Neutrophil (primary cell): Measurements from ENCODE around the gene ARL8B.

Experiments
- H3K27ac ChIP-seq: fragments of 200-600 bp; sonication (generic); 2 replicates; pipeline ENCODE4 v1.5.1; 2016; ENCODE audit warnings: mild to moderate bottlenecking, moderate library complexity
- H3K27me3 ChIP-seq: fragments of 200-600 bp; sonication (generic); 2 replicates; pipeline ENCODE4 v1.6.0; 2016; ENCODE audit warnings: mild to moderate bottlenecking
- H3K36me3 ChIP-seq: fragments of 200-600 bp; sonication (generic); 2 replicates; pipeline ENCODE4 v1.5.1; 2017
- H3K4me1 ChIP-seq, 2 experiments: fragments of 200-600 bp in 1 of 2; sonication (generic) in 1 of 2; 1 replicate in 1 of 2; 2 replicates in 1 of 2; pipeline versions ENCODE4 v1.5.1 to v1.6.1; 2013 to 2016; ENCODE audit warnings: low read depth in 1 of 2, low read length in 1 of 2, mild to moderate bottlenecking in 1 of 2, moderate library complexity in 1 of 2; ENCODE audit not compliant: control insufficient read depth in 1 of 2, insufficient read depth in 1 of 2
- H3K4me3 ChIP-seq, 2 experiments: fragments of 200-600 bp in 1 of 2; sonication (generic) in 1 of 2; 1 replicate in 1 of 2; 2 replicates in 1 of 2; pipeline ENCODE4 v1.5.1; 2013 to 2016; ENCODE audit warnings: low read depth in 1 of 2, low read length in 1 of 2, mild to moderate bottlenecking in 1 of 2, moderate library complexity in 1 of 2
- H3K9me3 ChIP-seq: fragments of 200-600 bp; sonication (generic); 2 replicates; pipeline ENCODE4 v1.5.1; 2016
- TF ChIP-seq, protein P1 (sequence below): fragments of 200-600 bp; sonication (generic); IDR thresholded peaks from 2 replicates; pipeline ENCODE4 v1.5.1; 2016; ENCODE audit warnings: antibody characterized with exemption

ARL8B gene

DNA sequence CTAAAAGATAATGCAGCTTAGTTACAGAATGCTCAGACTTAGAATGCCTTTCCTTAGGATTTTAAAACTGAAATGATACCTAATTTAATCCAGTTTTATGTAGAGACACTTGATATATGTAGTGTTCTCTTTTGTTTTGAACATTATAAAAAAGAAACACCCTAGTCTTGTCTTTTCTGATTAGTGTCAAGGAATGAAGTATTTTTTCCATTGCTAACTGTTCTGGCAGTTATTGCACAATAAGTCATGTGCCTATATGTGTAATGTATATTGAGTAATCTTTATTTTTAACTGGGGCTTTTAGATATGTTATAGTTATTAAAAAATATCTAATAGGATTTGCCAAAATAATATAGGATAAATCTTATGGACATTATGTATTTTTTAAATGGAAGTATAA is 4.5 kb downstream of the ARL8B start:
- Histone ChIP-seq H3K36me3 (no peaks in the 10 kb centered on the region), H3K9me3 (no peaks in the 10 kb centered on the region), H3K27ac (peak overlapping the region; percentile 67), H3K4me1 (peaks cover 41 to 53% of the 10 kb centered on the region in 2 experiments), H3K4me3 (no peak overlapping the region), H3K27me3 (no peaks in the 10 kb centered on the region)
- TF ChIP-seq, protein P1, sequence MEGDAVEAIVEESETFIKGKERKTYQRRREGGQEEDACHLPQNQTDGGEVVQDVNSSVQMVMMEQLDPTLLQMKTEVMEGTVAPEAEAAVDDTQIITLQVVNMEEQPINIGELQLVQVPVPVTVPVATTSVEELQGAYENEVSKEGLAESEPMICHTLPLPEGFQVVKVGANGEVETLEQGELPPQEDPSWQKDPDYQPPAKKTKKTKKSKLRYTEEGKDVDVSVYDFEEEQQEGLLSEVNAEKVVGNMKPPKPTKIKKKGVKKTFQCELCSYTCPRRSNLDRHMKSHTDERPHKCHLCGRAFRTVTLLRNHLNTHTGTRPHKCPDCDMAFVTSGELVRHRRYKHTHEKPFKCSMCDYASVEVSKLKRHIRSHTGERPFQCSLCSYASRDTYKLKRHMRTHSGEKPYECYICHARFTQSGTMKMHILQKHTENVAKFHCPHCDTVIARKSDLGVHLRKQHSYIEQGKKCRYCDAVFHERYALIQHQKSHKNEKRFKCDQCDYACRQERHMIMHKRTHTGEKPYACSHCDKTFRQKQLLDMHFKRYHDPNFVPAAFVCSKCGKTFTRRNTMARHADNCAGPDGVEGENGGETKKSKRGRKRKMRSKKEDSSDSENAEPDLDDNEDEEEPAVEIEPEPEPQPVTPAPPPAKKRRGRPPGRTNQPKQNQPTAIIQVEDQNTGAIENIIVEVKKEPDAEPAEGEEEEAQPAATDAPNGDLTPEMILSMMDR, result no peak

DNA sequence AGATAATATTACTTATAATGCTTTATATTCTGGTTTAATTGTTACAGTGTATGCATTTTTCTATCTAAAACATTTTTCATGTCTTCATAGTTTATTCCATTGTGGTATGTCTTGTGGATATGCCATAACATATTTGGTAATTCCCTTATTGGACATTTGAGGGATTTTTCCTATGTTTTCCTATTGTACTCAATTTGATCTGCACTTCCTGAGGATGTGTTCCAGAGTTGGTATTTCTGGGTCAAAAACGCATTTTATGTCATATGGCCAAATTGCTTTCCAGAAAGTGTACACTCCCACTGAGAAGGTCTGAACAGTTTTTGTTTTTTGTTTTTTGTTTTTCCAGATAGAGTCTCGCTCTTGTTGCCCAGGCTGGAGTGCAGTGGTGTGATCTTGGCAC is 6.8 kb downstream of the ARL8B start:
- Histone ChIP-seq H3K4me3 (no peak overlapping the region), H3K27ac (peak overlapping the region; percentile 30), H3K9me3 (no peaks in the 10 kb centered on the region), H3K27me3 (no peaks in the 10 kb centered on the region), H3K36me3 (no peaks in the 10 kb centered on the region), H3K4me1 (peaks cover 30 to 33% of the 10 kb centered on the region in 2 experiments)
- TF ChIP-seq, protein P1, result no peak

DNA sequence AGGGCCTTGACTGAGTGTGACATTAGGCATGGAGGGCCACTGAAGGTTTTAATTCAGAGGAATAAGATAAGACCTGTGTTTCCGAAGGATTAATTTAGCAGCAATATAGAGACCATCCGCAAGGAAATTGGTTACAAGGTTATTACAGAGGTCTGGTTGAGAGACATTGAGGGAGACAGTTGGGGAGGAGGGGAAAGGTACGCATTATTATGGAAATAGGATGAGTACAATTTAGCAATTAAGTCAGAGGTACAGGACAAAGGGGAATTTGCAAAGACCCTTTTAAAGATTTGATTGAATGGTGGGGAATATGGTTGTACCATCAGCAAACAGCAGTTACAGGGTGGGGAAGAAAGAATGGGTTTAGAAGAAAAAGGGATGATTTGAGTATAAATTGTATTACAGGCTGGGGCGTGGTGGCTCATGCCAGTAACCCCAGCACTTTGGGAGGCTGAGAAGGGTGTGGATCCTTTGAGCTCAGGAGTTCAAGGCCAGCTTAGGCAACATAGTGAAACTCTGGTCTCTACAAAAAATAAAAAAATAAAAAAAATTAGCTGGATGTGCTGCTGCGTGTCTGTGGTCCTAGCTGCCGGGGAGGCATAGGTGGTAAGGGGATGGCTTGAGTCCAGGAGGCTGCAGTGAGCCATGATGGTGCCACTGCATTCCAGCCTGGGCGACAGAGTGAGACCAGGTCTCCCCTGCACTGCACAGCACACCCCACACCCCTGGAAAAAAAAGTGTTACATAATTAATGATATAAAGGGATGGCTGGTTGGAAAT is 11.3 kb downstream of the ARL8B start:
- TF ChIP-seq, protein P1, result no peak
- Histone ChIP-seq H3K4me1 (peaks cover 16 to 18% of the 10 kb centered on the region in 2 experiments), H3K4me3 (no peak overlapping the region), H3K36me3 (no peaks in the 10 kb centered on the region), H3K27me3 (no peaks in the 10 kb centered on the region), H3K27ac (peak overlapping the region; percentile 3), H3K9me3 (no peaks in the 10 kb centered on the region)

DNA sequence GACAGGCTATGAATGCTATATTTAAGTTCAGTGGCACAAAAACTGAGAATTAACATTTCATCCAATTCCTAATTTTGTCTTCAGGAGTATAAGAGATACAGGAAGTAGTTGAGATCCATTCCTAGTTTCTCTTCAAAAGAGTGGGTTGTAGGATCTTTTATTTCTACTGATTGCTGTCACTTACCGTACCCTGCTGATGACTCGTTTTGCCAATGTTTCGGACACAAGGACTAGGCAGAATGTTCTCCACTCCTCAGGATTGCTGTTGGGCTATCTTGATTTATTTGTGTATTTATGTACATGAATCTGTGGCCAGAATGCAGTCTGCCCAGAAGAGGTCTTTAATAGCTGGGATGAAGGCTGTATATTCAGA is 11.9 kb downstream of the ARL8B start:
- Histone ChIP-seq H3K36me3 (no peaks in the 10 kb centered on the region), H3K27ac (peak overlapping the region; percentile 3), H3K4me3 (no peak overlapping the region), H3K27me3 (no peaks in the 10 kb centered on the region), H3K9me3 (no peaks in the 10 kb centered on the region), H3K4me1 (peaks cover 22 to 23% of the 10 kb centered on the region in 2 experiments)
- TF ChIP-seq, protein P1, result no peak

DNA sequence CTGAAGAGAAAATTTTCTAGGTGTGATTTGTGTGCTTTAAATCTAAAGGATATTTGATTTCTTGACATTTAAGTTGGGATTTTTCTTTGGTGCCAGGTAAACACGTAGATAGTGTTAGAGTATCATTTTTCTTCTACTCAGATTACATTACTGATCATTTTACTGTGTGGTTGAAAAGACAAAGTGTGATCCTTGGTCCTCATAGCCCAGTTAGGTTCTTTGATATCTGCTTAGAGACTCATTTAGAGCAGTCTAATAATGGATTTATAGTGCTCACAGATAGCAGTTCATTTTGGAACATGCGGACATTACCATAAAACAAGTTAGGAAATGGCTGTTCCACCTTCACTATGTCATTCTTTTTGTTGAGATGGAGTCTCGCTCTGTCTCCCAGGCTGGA is 12.4 kb downstream of the ARL8B start:
- Histone ChIP-seq H3K27me3 (no peaks in the 10 kb centered on the region), H3K27ac (peak overlapping the region; percentile 3), H3K4me3 (no peak overlapping the region), H3K36me3 (no peaks in the 10 kb centered on the region), H3K4me1 (peaks cover 27 to 28% of the 10 kb centered on the region in 2 experiments), H3K9me3 (no peaks in the 10 kb centered on the region)
- TF ChIP-seq, protein P1, result no peak
